Activated T-cell treated with anti-CD3 and anti-CD28 coated beads, Interleukin-2, amount 50 U/mL, for 1 hour (primary cell): Measurements from ENCODE around the gene NOD2.

Experiments used
- DNase-seq: peaks from one replicate; pipeline ENCODE4 v3.0.0-alpha.2; 2020

The NOD2 gene

DNA sequence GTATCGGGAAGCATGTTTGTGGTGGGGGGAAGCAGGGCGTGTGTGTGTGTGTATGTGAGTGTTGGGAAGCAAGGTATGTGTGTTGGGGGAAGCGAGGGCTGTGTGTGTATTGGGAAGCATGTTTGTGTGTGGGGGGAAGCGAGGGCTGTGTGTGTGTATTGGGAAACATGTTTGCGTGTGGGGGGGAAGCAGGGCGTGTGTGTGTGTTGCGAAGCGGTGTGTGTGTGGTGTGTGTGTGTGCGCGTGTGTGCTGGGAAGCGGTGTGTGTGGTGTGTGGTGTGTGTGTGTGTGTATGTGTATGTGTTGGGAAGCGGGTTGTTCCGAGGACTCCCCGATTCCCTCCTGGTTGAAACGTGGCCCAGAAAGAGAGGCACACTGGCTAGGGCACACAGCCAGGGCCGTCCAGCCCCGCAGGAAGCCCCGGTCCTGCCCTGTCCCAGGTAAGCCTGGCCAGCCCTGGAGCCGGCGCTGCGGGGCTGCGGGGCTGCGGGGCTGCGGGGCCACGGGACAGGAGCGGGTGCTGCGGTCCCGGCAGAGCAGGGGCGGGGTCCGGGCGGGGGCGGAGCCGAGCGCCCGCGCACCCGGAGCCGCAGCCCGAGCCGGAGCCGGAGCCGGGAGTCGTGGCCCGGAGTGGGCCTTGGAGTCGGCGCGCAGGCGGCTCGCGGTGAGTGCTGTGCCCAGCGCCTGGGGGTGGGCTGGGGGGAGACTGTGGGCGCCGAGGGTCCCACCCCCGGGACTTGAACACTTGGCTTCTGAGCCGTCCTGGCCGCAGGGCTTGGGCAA is at the start of gene NOD2:
NOD2 (plus strand) TSS at position 608 of the 783 bp plus-strand sequence. CDS start 5,890 bp downstream, outside the sequence.
- peak; percentile 57 for DNase-seq

DNA sequence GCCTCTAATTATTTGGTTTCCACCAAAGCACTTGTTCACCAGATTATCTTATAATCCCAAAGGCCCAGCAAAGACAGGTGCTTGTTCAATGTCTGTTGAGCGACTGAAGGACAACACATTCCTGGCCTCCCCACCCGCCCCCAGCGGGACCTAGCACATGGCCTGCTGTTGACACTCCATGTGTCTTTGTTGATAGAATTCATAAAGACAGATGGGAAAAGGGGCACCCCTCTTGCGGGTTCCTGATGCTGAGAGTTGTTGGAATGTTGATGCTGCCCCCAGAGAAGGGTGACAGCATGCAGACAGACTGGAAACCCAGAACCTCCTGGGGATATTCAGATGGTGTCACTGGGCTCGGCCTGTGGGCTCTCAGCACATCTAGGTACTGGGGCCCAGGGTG is 49.2 kb upstream of the NOD2 start:
- DNase-seq: no peak

GRCh38 chr16:50644729-50645128 is 48.7 kb upstream of the NOD2 start:
- peak; percentile 56 for DNase-seq

- no peak for DNase-seq
These were observed 47.7 kb upstream of the NOD2 start for GRCh38 chr16:50645563-50646220.

DNA sequence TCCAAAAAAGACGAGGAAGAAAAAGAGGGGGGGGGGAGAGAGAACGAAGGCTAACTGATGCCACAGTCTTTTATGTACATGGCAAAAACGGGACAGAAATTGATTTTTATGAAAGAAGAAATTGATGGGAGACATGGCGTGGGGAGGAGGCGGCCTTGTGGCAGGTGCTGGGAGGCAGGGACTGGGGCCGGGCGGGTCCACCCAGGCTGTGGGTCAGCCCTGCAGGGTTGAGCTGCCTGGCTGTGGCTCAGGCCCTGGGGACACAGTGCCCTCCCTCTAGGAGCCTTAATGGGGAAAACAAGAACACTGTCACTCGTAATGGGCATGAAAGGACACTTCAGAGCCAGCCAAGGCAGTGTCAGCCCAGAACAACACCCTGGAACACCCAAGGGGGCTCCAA is 47.1 kb upstream of the NOD2 start:
- no peak for DNase-seq

GRCh38 chr16:50651835-50652438 is 41.5 kb upstream of the NOD2 start:
- DNase-seq: no peak

DNA sequence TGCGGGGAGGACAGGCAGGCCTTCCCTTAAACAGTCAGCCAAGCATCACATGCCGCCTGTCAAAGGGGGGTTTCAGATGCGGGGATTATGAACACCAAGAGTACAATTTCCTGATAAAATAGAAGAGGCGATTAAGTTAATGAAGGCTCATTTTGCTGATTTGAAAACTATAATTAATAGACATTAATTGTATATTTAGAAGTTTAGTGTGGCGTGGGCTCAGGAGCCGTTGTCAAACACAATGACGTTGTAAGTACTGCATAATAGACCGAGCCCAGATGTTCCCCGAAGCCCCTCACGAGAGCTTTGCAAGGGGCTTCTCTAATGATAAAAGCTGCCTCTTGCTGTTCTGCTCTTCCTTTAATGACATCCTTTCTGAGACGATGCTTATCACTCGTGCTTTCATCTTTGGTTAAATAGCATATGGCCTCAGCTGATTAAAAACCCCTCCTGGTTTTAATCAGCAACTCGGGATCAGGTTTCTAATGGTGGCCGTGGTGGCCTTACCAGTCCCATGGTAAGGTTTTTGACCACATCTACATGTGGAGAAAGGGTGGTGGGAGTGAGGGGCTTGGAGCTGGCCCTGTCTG is 40.5 kb upstream of the NOD2 start:
- no peak for DNase-seq

- DNase-seq: no peak
These were observed 39.5 kb upstream of the NOD2 start for GRCh38 chr16:50653633-50654519.

DNA sequence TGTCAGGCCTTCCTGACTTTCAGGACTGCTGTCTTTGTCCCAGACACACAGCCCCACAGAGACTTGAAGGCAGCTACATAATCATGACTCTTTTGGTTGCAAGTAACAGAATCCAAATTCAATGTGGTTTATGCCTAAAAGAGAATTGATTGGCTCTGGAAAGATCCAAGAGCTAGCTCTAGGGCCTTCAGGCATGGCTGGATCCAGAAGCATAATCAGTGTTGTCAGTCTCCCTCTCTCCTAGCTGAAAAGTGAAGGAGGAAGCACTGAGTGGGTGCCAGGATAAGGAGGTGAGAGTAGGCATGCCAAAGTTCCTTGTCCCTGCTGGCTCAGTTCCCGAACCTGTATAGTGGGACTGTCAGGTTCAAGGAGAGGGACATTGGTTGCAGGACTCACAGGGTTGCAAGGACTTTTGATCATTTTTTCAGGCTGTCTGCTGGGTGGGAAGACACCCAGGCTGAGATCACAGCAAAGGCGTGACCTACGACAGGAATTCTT is 37.8 kb upstream of the NOD2 start:
- DNase-seq: no peak

DNA sequence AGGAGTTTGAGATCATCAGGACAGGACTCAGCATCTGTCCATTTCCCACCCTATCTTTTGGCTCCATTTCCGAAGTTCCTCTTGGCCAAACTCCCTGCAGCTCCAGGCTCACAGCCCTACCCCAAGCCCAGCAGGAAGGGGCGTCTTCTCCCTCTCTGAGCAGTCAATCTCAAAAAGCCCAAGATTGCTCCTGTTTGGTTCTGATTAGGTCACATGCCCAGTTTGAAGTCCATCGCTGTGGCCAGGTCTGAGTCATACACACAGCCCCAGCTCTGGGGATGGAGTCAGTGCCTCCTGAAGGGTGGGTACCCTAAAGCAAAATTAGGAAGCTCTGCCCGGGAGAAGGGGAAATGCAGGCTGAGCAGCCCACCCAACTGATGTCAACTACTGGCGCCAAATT is 36.2 kb upstream of the NOD2 start:
- no peak for DNase-seq

DNA sequence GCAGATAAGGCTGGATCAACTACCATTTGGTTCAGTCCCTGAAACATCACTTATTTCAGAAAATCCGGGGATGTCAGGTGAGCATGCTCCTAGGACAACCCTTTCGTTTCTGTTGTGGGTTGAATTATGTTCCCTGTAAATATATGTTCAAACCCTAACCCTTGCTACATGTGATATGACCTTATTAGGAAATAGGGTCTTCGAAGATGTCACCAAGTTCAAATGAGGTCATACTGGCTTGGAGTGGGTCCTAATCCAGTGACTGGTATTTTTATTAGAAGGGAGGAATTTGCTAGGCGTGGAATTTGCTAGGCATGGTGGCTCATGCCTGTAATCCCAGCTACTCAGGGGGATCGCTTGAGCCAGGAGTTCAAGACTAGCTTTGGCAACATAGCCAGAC is 33.6 kb upstream of the NOD2 start:
- DNase-seq: no peak

GRCh38 chr16:50662306-50662940 is 31.0 kb upstream of the NOD2 start:
- no peak for DNase-seq

DNA sequence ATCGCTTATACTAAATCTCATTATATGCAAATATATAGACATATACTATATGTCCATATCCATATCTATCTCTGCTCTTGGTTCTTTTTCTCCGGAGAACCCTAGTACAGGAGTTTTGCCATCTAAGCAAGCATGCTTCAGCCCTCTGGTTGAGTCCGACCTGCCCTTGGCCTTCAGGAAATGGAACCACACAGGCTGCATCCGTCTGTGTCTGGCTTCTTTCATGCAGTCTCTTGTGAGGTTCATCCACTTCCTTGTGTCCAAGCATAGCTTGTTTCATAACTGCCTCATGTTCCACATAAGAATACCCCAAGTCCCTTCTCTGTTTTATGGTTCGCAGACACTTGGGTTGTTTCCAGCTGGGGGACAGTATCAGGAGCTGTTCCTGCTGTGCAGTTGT is 29.1 kb upstream of the NOD2 start:
- DNase-seq: no peak

DNA sequence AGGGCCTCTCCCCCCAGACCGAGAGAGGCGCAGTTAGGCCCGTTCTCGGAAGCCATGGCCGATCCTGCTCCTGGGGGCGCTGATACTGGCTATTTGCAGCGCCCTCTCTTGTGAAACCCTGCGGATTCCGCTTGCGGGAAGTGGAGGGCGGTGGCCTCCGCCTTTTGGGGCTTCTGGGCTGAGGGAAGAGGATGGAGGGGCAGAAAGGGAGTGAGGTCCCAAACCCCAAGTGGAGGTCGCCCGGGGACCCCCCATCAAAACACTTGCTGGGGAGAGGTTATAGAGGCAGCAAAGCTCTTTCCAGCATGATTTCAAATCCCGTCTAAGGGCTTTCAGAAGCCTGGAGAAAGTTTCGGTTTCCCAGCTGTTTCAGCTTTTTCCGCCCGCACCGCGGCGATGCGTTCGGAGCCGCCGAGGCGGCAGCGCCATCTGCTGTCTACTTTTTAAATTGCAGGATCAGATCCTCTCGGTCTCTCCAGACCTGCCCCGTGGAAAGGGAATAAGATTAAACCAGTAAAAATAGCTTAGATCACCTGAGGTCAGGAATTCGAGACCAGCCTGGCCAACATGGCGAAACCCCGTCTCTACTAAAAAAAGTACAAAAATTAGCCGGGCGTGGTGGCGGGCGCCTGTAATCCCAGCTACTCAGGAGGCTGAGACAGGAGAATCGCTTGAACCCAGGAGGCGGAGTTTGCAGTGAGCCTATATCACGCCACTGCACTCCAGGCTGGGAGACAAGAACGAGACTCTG is 28.1 kb upstream of the NOD2 start:
- peak; percentile 88 for DNase-seq

- peak; percentile 51 for DNase-seq
These were observed 26.5 kb upstream of the NOD2 start for GRCh38 chr16:50666658-50667496.

DNA sequence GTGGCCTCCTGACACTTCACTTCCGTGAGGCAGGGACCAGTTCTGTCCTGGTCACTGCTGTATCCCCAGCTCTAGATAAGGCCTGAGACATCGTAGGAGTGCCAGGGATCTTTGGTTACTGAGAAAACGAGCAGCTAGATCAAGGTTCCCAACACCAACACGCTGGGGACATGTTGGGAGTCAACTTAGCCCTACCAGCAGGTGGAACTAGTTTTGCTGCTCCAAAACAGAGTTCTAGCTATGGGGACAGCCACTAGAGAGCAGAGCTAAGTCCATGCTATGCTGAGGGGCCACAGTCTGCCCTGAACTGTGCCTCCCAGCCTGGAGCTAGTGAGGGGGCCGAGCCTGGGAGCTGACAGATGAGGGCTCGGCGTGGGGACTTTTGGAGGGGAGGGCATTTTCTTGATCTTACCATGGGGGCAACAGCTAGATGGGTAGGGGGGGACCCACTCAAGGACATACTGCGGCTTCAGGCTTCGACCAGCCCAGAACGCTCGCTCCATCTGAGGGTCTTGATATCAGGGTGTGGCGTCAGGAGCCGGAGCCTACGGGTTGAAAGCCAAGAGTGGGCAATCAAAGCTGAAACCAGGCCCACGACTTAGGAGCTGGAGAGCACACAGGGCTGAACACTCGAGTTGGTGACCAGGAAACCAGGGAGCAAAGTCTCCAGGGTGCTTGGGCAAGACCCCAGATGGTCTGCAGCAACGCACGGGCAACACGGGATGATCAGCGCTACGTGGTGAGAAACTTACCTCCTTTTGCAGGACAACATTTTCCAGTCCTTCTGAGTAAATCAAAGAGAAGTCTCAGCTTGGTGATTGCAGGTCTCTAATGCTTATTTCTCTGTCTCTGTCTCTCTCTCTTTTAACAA is 25.7 kb upstream of the NOD2 start:
- DNase-seq: no peak

DNA sequence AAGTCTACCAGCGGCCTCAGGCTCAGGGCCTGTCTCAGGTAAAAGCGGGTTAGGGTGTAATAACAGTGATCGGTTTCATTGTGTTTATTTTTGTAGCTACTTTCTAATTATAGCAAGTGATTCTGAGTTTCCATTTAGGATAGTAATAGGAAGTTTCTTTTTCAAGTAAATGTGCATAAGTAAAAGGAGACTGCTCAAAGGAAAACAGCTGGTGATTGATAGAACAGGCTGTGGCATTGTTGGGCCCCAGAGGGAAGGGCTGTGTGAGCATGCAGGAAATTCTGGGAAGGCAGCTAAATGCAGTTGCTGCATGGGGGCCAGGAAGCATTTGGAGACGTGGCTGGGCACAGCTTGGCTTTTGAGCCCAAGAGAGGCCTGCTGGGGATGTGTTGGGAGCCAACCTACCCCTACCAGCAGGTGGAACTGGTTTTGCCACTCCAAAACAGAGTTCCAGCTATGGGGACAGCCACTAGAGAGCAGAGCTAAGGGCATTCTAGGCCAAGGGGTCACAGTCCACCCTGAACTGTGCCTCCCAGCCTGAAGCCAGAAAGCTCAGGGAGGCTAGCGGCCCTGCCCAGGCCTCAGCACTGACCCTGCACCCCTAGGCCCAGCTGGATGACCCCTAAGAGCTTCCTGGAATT is 24.9 kb upstream of the NOD2 start:
- no peak for DNase-seq

GRCh38 chr16:50669741-50670140 is 23.7 kb upstream of the NOD2 start:
- DNase-seq: no peak

DNA sequence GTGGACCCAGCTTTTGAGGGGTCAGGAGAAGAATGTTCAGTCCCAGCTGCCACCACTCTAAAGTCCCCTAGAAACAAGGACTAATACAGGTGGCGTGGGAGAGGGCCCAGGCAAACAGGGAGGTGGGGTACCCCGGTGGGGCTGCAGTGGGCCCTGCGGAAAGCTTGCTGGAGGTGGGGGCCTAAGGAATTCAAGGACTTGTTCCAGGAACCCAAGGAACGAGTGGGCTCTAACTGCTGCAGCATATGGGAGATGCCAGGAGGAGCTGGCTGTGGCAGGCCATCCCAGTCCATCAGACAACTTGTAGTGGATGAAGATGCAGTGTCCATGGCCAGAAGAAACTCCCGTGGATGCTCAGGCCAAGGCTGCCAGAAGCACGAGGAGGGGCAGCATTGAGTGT is 22.9 kb upstream of the NOD2 start:
- no peak for DNase-seq
